ENCODE results near the gene MGAT4A.

- TF ChIP-seq ZBTB7A (IDR thresholded peaks at IDR 0.05; ENCODE audit: low read depth): no peak
- no peak for TF ChIP-seq EP300 (IDR thresholded peaks at IDR 0.05; ENCODE audit: borderline replicate concordance)
- no peak for TF ChIP-seq REST (IDR thresholded peaks at IDR 0.05; ENCODE audit: low read depth)
- TF ChIP-seq CEBPB (IDR thresholded peaks at IDR 0.05): no peak
- no peak for TF ChIP-seq FOXM1 (IDR thresholded peaks at IDR 0.05; ENCODE audit: borderline replicate concordance, low read depth)
- no peak for TF ChIP-seq TAF1 (IDR thresholded peaks at IDR 0.05; ENCODE audit: low read depth)
- no peak for TF ChIP-seq NFIC (IDR thresholded peaks at IDR 0.05)
- no peak for TF ChIP-seq MAX (IDR thresholded peaks at IDR 0.05)
- TF ChIP-seq RAD21 (IDR thresholded peaks at IDR 0.05; ENCODE audit: low read depth): no peak
These were observed 33.1 kb downstream of the MGAT4A start for GRCh38 chr2:98697651-98698337.
